ENCODE results near the gene CACNA1B.

Gene CACNA1B

DNA sequence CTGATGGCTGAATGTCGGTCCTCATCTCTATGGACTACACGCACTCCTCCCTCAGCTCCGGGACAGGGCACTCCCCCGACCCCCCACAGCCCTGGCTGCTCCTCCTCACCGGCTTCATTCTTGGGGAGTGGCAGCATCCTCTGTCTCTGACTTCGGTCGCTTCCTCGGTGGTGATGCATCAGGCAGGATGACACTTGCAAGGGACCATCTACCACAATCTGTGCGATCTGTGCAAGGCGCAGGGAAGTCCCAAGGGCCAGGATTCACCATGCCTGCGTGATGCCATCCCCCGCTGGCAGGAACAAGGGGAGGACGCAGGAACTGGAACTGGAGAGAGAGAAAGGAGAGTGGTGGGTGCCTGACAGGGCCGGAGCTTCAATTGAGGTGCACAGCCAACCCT lies 2.2 kb upstream of the CACNA1B start:
- Histone ChIP-seq H3K27me3 (ENCODE audit: insufficient read depth, low read length, poor library complexity) (no peaks in the 10 kb centered on the region), H3K79me2 (ENCODE audit: insufficient read depth, low read length) (no peaks in the 10 kb centered on the region), H3K9me3 (ENCODE audit: insufficient read depth, low read length, severe bottlenecking) (no peaks in the 10 kb centered on the region), H3K4me1 (ENCODE audit: insufficient read depth, low read length) (no peaks in the 10 kb centered on the region), H3K36me3 (ENCODE audit: insufficient read depth, low read length) (no peaks in the 10 kb centered on the region), H3K9ac (ENCODE audit: low read depth, low read length) (no peak overlapping the region), H4K20me1 (ENCODE audit: insufficient read depth, low read length) (no peaks in the 10 kb centered on the region), H3K4me3 (ENCODE audit: low read depth in 1 of 2, low read length in 2 of 2) (no peak overlapping the region), H2AFZ (ENCODE audit: low read depth, low read length) (no peak overlapping the region), H3K4me2 (ENCODE audit: insufficient read depth, low read length) (no peak overlapping the region), H3K27ac (ENCODE audit: low read length) (no peak overlapping the region)
- DNase-seq, result no peak
- TF ChIP-seq CTCF (IDR thresholded peaks at IDR 0.05; ENCODE audit: borderline replicate concordance, extremely low read depth, low read length, poor library complexity, severe bottlenecking), result no peak
- no peak for TF ChIP-seq EZH2 (IDR thresholded peaks at IDR 0.05; ENCODE audit: borderline replicate concordance, low read depth, low read length, severe bottlenecking)
- ATAC-seq (ENCODE audit: insufficient read depth, low read depth), result no peak

- no peaks in the 10 kb centered on the region; the same call in 1 of the 2 replicates for H4K20me1 ChIP-seq (ENCODE audit: insufficient read depth, low read length)
- H3K4me2 ChIP-seq (ENCODE audit: insufficient read depth, low read length), result no peak overlapping the region
- no peaks in the 10 kb centered on the region for H3K36me3 ChIP-seq (ENCODE audit: insufficient read depth, low read length)
- no peak for ATAC-seq (ENCODE audit: insufficient read depth, low read depth)
- H3K4me3 ChIP-seq (ENCODE audit: low read depth in 1 of 2, low read length in 2 of 2), result no peak overlapping the region
- TF ChIP-seq EZH2 (IDR thresholded peaks at IDR 0.05; ENCODE audit: borderline replicate concordance, low read depth, low read length, severe bottlenecking), result no peak
- H3K27ac ChIP-seq (ENCODE audit: low read length), result no peak overlapping the region
- H3K79me2 ChIP-seq (ENCODE audit: insufficient read depth, low read length), result no peaks in the 10 kb centered on the region
- no peak overlapping the region for H3K9ac ChIP-seq (ENCODE audit: low read depth, low read length)
- no peaks in the 10 kb centered on the region for H3K9me3 ChIP-seq (ENCODE audit: insufficient read depth, low read length, severe bottlenecking)
- no peak for DNase-seq
- H3K4me1 ChIP-seq (ENCODE audit: insufficient read depth, low read length), result no peaks in the 10 kb centered on the region
- no peaks in the 10 kb centered on the region for H3K27me3 ChIP-seq (ENCODE audit: insufficient read depth, low read length, poor library complexity)
- no peak overlapping the region for H2AFZ ChIP-seq (ENCODE audit: low read depth, low read length)
These were observed 1.7 kb upstream of the CACNA1B start for GRCh38 chr9:137875846-137876245.

DNA sequence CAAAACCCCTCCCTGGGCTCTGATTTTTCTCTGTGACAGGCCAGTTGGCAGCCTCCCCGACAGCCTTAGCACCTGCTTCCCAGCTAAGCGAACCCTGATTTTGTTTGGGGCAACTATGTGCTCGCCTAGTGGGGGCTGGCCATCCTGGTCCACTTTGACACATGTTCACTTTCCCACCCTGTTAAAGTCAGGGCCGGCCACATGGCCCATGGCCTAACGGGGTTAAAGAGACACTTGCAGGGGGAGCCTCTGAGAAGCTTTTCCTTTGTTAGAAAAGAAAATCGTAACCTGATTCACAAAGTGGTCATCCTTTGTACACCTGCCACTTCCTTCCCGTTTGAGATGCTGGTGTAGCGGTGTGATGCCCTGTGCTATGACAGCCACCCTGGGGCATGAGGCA lies 1.3 kb upstream of the CACNA1B start:
- H3K9ac ChIP-seq (ENCODE audit: low read depth, low read length), result no peak overlapping the region
- no peaks in the 10 kb centered on the region for H3K4me1 ChIP-seq (ENCODE audit: insufficient read depth, low read length)
- H3K27ac ChIP-seq (ENCODE audit: low read length), result no peak overlapping the region
- no peaks in the 10 kb centered on the region for H3K9me3 ChIP-seq (ENCODE audit: insufficient read depth, low read length, severe bottlenecking)
- H3K79me2 ChIP-seq (ENCODE audit: insufficient read depth, low read length), result no peaks in the 10 kb centered on the region
- H3K36me3 ChIP-seq (ENCODE audit: insufficient read depth, low read length), result no peaks in the 10 kb centered on the region
- no peak for ATAC-seq (ENCODE audit: insufficient read depth, low read depth)
- H3K4me2 ChIP-seq (ENCODE audit: insufficient read depth, low read length), result no peak overlapping the region
- no peak for DNase-seq
- no peaks in the 10 kb centered on the region for H3K27me3 ChIP-seq (ENCODE audit: insufficient read depth, low read length, poor library complexity)
- TF ChIP-seq CTCF (IDR thresholded peaks at IDR 0.05; ENCODE audit: borderline replicate concordance, extremely low read depth, low read length, poor library complexity, severe bottlenecking) (no peak), EZH2 (IDR thresholded peaks at IDR 0.05; ENCODE audit: borderline replicate concordance, low read depth, low read length, severe bottlenecking) (no peak)
- no peaks in the 10 kb centered on the region; the same call in 1 of the 2 replicates for H4K20me1 ChIP-seq (ENCODE audit: insufficient read depth, low read length)
- no peak overlapping the region for H3K4me3 ChIP-seq (ENCODE audit: low read depth in 1 of 2, low read length in 2 of 2)
- no peak overlapping the region for H2AFZ ChIP-seq (ENCODE audit: low read depth, low read length)

DNA sequence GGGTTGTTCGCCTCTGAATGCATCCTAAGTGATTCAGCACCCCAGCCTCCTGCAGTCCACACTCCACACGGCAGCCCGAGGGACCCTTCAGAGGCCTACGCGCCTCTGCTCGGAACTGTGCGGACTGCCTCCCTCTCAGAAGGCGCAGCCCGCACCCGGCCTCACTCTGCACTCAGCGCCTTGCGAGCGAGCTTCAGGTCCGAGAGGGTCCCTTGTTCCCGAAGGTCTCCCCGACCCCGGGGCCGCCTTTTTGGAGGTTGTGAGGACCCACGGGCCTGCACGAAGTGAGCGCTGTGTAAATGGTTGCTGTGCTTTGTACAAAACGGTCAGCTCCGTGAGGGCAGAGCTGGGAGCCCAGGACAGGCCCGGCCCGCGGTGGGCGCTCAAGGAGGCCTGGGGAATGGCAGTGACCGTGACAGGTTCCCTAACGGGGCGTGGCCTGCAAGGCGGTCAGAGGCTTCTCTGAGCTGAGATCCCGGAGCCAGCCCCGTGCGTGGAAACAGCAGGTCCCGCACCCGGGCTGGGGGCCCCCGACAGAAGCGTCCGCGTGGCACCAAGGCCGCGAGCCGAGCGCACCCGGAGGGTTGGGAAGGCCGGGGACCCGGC lies 698 bp upstream of the CACNA1B start:
- no peaks in the 10 kb centered on the region for H3K9me3 ChIP-seq (ENCODE audit: insufficient read depth, low read length, severe bottlenecking)
- DNase-seq, result no peak
- no peaks in the 10 kb centered on the region; the same call in 1 of the 2 replicates for H4K20me1 ChIP-seq (ENCODE audit: insufficient read depth, low read length)
- no peak overlapping the region for H2AFZ ChIP-seq (ENCODE audit: low read depth, low read length)
- no peaks in the 10 kb centered on the region for H3K27me3 ChIP-seq (ENCODE audit: insufficient read depth, low read length, poor library complexity)
- TF ChIP-seq CTCF (IDR thresholded peaks at IDR 0.05; ENCODE audit: borderline replicate concordance, extremely low read depth, low read length, poor library complexity, severe bottlenecking), result no peak
- no peak for TF ChIP-seq EZH2 (IDR thresholded peaks at IDR 0.05; ENCODE audit: borderline replicate concordance, low read depth, low read length, severe bottlenecking)
- no peak overlapping the region for H3K4me2 ChIP-seq (ENCODE audit: insufficient read depth, low read length)
- H3K36me3 ChIP-seq (ENCODE audit: insufficient read depth, low read length), result no peaks in the 10 kb centered on the region
- H3K4me3 ChIP-seq (ENCODE audit: low read depth in 1 of 2, low read length in 2 of 2), result no peak overlapping the region
- ATAC-seq (ENCODE audit: insufficient read depth, low read depth), result no peak
- no peaks in the 10 kb centered on the region for H3K79me2 ChIP-seq (ENCODE audit: insufficient read depth, low read length)
- H3K9ac ChIP-seq (ENCODE audit: low read depth, low read length), result no peak overlapping the region
- no peak overlapping the region for H3K27ac ChIP-seq (ENCODE audit: low read length)
- H3K4me1 ChIP-seq (ENCODE audit: insufficient read depth, low read length), result no peaks in the 10 kb centered on the region
